Mucosa of descending colon (tissue), 3 donors: ENCODE data around the gene SH2D4B. TPM values are rescaled to one million over a fixed set of nuclear protein-coding genes. Genes with fewer than 3 reads are reported as not detected.

Experiments used
- ATAC-seq: fragments of 200-7000 bp; cut with Tn5 transposase; one replicate; pipeline ENCODE4 v1.9.1; 2020; ENCODE audit warnings: mild to moderate bottlenecking, moderate library complexity
- DNase-seq, 3 donors: peaks; one replicate each; pipeline ENCODE4 v3.0.0-alpha.2; 2020
- H3K36me3 ChIP-seq: fragments of 200-600 bp; one replicate; pipeline ENCODE4 v1.8.0; 2021; ENCODE audit warnings: low read depth, mild to moderate bottlenecking
- H3K4me1 ChIP-seq: fragments of 200-600 bp; one replicate; pipeline ENCODE4 v1.8.0; 2021; ENCODE audit warnings: low read depth, mild to moderate bottlenecking
- H3K4me3 ChIP-seq: fragments of 200-600 bp; one replicate; pipeline ENCODE4 v1.8.0; 2021; ENCODE audit warnings: mild to moderate bottlenecking
- H3K9me3 ChIP-seq: fragments of 200-600 bp; one replicate; pipeline ENCODE4 v1.8.0; 2021; ENCODE audit warnings: mild to moderate bottlenecking
- intact Hi-C, 2 donors: fragments of 100-400 bp; cut with DNase I in 1 of 2; cut with micrococcal nuclease in 1 of 2; formaldehyde crosslinking; loops; one replicate each; pipeline versions ENCODE4 v1.11.0 to v1.11.1; 2022; cut with DNase I, micrococcal nuclease
- total RNA-seq, 3 donors: library from RNA; stranded (reverse); fragmentation: NEBNext Ultra II Directional in 2 of 3; extraction: Animal tissue kit (Norgen Biotek cat#: 25700) in 2 of 3; gene quantifications; one replicate each; pipeline versions ENCODE4 v1.2.1 to v1.2.4, GENCODE V29; 2021 to 2023
- TF ChIP-seq, protein P1 (sequence below): fragments of 200-600 bp; IDR thresholded peaks from one replicate; pipeline ENCODE4 v1.8.0; 2022; ENCODE audit warnings: antibody characterized with exemption, mild to moderate bottlenecking
- donor health status: DM: no; HTN: no; CAD: no; lungs with moderate emphysema.
- donor health status: DM: no; HTN: no; CAD: no.
- donor health status: DM: no; HTN: yes; CAD: no.

Gene SH2D4B
- total RNA-seq, 3 donors from 2014 or later, result not detected

DNA sequence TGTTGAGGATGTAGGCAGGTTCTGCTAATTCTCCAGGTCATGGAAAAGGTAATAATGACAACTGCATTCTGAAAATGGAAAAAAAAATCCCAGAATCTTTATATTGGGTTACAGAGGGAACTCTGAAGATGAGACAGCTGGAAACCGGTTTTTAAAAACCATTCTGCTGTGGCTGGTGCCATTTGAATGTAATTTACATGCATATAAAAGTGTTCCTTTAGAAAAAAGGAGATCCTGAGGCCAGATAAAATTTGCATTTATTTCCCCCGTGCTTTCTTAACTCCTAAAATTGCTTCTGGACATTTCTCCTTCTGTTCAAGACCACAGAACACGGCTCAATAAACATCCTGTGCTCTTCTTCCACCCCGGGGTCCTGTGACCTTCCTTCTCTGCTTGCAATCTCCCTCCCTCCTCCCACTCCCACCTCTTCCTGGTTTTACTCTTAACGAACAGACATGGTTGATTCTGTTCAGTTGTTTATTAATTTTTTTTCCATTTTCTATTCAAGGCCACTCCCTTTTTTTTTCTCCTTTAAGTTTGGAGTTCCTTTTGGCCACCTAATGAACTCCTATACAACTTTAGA lies 41.6 kb downstream of the SH2D4B start:
- ATAC-seq (no peak), DNase-seq (no peak)
- Histone ChIP-seq H3K36me3 (no peaks in the 10 kb centered on the region), H3K9me3 (no peaks in the 10 kb centered on the region), H3K4me1 (peaks cover 3% of the 10 kb centered on the region), H3K4me3 (no peak overlapping the region)
- intact Hi-C loops, result no loop called here
- TF ChIP-seq, protein P1, sequence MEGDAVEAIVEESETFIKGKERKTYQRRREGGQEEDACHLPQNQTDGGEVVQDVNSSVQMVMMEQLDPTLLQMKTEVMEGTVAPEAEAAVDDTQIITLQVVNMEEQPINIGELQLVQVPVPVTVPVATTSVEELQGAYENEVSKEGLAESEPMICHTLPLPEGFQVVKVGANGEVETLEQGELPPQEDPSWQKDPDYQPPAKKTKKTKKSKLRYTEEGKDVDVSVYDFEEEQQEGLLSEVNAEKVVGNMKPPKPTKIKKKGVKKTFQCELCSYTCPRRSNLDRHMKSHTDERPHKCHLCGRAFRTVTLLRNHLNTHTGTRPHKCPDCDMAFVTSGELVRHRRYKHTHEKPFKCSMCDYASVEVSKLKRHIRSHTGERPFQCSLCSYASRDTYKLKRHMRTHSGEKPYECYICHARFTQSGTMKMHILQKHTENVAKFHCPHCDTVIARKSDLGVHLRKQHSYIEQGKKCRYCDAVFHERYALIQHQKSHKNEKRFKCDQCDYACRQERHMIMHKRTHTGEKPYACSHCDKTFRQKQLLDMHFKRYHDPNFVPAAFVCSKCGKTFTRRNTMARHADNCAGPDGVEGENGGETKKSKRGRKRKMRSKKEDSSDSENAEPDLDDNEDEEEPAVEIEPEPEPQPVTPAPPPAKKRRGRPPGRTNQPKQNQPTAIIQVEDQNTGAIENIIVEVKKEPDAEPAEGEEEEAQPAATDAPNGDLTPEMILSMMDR, result no peak

DNA sequence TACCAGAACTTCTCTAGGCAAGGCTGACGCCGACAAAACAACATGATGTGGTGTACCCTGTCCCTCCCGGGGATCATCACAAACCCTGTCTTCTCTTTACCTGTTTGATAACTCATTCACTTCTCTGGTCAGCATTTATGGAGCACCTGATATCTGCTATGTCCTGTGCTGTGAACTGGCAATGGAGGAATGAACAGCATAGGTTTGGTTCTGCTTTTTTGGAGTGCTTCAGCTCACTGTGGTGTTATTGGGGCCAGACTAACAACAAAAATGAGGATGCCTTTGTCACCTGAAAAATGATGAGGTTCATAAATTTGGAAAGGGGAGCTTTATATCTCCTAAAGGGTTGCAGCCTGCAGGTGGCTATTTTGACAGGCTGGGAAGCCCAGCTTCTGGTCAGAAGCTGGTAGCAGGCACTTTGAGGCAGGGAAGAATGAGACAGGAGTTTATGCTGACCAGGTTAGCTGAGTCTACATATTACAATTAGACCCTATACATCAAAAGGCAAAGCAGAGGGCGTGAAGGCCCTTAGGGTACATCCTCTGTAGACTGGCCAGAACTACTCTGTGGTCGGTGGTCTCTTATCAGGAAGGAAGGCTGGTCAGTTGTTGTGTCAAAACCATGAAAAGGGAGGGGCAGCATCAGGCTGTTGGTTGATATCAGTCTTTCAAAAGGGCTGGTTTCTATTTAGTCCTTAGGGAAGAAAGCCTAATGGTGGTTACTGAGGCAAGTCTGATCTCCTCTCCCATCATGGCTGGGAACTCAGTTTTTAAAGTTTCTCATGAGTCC lies 42.3 kb downstream of the SH2D4B start:
- intact Hi-C loops, result no loop called here
- TF ChIP-seq, protein P1, result no peak
- Histone ChIP-seq H3K36me3 (no peaks in the 10 kb centered on the region), H3K4me3 (no peak overlapping the region), H3K9me3 (no peaks in the 10 kb centered on the region), H3K4me1 (peaks cover 3% of the 10 kb centered on the region)
- DNase-seq (no peak), ATAC-seq (no peak)

DNA sequence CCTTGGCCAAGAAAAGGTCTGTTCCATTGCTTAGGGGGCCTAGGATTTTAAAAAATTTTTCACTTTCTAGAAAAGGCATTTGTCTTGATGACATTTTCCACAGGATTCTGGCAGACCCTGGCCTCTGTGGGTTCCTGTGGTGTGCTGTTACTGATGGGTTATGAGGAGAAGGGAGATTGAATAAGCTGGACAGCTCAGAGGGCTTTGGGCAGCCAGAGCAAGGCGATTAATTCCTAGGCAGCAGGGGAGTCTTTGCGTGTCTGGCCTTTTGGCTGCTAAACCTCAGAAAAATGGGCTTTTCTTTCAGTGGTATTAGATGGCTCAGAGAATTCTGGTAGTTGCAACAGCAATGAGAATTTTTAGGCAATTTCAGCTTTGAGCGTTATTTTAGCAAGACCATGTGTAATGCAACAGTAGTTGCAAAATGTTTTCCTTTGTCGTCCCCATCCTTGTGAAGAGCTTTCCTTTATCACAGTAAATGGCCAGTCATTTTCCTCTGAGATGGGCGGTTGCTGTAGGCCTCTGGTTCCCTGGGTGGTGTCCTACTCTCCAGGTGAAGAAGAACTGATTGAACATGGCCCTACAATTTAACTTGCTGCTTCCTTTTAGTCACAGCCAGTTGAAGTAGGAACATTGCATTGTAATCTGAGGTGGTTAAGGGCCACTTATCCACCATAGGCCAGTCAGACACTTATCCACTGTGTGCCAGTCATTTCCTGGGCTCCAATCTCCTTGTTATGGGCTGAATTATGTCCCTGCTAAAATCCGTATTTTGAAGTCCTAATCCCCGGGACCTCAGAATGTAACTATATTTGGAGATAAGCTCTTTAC lies 43.2 kb downstream of the SH2D4B start:
- DNase-seq (no peak), ATAC-seq (peak; percentile 53)
- no peak overlapping the region for H3K4me3 ChIP-seq
- H3K9me3 ChIP-seq, result no peaks in the 10 kb centered on the region
- intact Hi-C loops, result no loop called here
- TF ChIP-seq, protein P1, result no peak
- no peaks in the 10 kb centered on the region for H3K36me3 ChIP-seq
- peaks cover 3% of the 10 kb centered on the region for H3K4me1 ChIP-seq

DNA sequence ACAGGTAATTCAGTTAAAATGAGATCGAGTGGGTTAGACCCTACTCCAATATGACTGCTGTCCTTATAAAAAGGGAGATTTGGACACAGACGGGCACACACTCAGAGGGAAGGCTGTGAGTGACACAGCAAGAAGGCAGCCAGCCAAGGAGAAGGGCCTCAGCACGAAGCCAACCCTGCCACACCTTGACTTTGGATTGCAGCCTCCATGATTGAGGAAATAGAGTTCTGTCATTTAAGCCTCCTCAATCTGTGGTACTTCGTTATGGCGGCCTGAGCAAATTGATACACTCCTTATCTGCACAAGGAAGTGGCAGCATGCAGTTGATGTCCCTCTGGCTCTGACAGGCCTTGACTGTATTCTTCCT lies 43.8 kb downstream of the SH2D4B start:
- H3K9me3 ChIP-seq, result no peaks in the 10 kb centered on the region
- intact Hi-C loops, result no loop called here
- ATAC-seq (peak; percentile 98), DNase-seq (peak; percentile 62 to 80 (median 70))
- H3K4me3 ChIP-seq, result no peak overlapping the region
- TF ChIP-seq, protein P1, result no peak
- H3K36me3 ChIP-seq, result no peaks in the 10 kb centered on the region
- H3K4me1 ChIP-seq, result peaks cover 3% of the 10 kb centered on the region

DNA sequence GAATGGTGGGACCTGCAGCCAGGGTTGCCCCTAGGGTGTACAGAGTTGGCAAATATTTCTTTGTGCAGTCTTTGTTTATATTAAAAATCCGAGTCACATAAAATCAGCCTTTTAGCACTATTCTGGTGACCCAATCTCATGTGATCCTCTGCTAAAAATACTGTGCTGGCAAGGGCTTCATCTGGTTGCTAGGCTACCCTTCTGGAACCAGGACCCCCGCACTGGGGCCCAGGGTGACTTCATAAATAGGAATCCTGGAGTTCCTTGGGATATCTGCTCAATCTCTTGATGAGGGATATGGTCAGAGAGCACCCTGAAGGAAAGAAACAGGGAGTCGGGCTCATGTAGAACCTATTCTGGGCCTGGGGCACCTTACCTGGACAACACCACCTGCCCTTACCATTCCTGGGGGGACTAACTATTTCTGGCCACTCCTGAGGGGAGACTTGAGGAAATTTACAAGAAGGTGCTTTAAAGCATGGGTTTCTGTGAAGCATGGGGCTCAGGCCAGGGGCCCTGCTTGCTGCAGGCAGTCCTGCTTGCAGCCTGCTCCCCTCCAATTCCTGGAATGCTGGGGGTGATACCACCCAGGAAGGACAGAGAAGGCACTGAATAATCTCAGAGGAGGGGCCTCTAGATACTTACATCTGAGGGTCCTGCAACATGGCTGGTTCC lies 44.7 kb downstream of the SH2D4B start:
- intact Hi-C loops, result no loop called here
- Histone ChIP-seq H3K36me3 (no peaks in the 10 kb centered on the region), H3K4me3 (no peak overlapping the region), H3K4me1 (peaks cover 3% of the 10 kb centered on the region), H3K9me3 (no peaks in the 10 kb centered on the region)
- ATAC-seq, result no peak
- TF ChIP-seq, protein P1, result no peak
- no peak for DNase-seq
